HepG2 (cell line): ENCODE results near the gene TNFRSF18. TPM values are rescaled to one million over a fixed set of nuclear protein-coding genes. Genes with fewer than 3 reads are reported as not detected.

Experiments used
- AGO2 ChIP-seq: fragments of 200-400 bp; formaldehyde crosslinking; optimal IDR thresholded peaks from 2 replicates; pipeline ENCODE3; 2017; ENCODE audit warnings: mild to moderate bottlenecking, low read depth, low read length, moderate library complexity
- ARNT2 ChIP-seq: sonication (generic); formaldehyde crosslinking; IDR thresholded peaks from 2 replicates; pipeline ENCODE4 v1.8.0; 2022; ENCODE audit warnings: mild to moderate bottlenecking, low read depth, missing genetic modification reagents, moderate library complexity
- HNRNPL ChIP-seq: fragments of 200-400 bp; formaldehyde crosslinking; IDR thresholded peaks from 2 replicates; pipeline ENCODE4 v1.6.1; 2017; ENCODE audit warnings: mild to moderate bottlenecking, low read depth, low read length
- MATR3 ChIP-seq: sonication (generic); formaldehyde crosslinking; IDR thresholded peaks from 2 replicates; pipeline ENCODE4 v1.4.0; 2020; ENCODE audit warnings: missing genetic modification reagents
- MBNL3 ChIP-seq: fragments of 250-450 bp; sonication (Bioruptor Pico); conservative IDR thresholded peaks from 2 replicates; pipeline ENCODE4 v1.8.0; 2022; ENCODE audit warnings: mild to moderate bottlenecking, inconsistent platforms
- RBM22 ChIP-seq: fragments of 200-400 bp; formaldehyde crosslinking; optimal IDR thresholded peaks from 2 replicates; pipeline ENCODE3; 2017; ENCODE audit warnings: mild to moderate bottlenecking, low read length, moderate library complexity
- SNAPC5 ChIP-seq: sonication (generic); formaldehyde crosslinking; IDR thresholded peaks from 2 replicates; pipeline ENCODE4 v1.8.1; 2023; ENCODE audit warnings: mild to moderate bottlenecking, missing genetic modification reagents, borderline replicate concordance
- ZBTB10 ChIP-seq: sonication (generic); formaldehyde crosslinking; IDR thresholded peaks from 2 replicates; pipeline ENCODE4 v1.4.0; 2020; ENCODE audit warnings: missing genetic modification reagents, borderline replicate concordance
- ZBTB38 ChIP-seq: sonication (generic); formaldehyde crosslinking; IDR thresholded peaks from 2 replicates; pipeline ENCODE4 v1.5.1; 2020; ENCODE audit warnings: mild to moderate bottlenecking, missing genetic modification reagents
- ZNF629 ChIP-seq: sonication (generic); formaldehyde crosslinking; conservative IDR thresholded peaks from 2 replicates; pipeline ENCODE4 v1.5.0; 2020; ENCODE audit warnings: missing genetic modification reagents
- polyA plus RNA-seq, 8 experiments: library from polyadenylated mRNA; depleted of rRNA in 3 of 8; stranded (reverse) in 7 of 8; unstranded in 1 of 8; fragments of >200 nt; fragmentation: Illumina TruSeq in 4 of 8; extraction: Trizol in 4 of 8; gene quantifications; 2 replicates each; pipeline versions ENCODE4 v1.2.1 to v1.2.3, GENCODE V29; 2011 to 2016; ENCODE audit warnings: low read depth in 4 of 8, missing spikeins in 1 of 8, mixed read lengths in 1 of 8; ENCODE audit not compliant: insufficient read depth in 1 of 8
- total RNA-seq, 5 experiments: library from RNA; depleted of rRNA; stranded (reverse); fragments of >200 nt; fragmentation: Illumina TruSeq; extraction: Trizol; gene quantifications; 2 replicates each; pipeline ENCODE4 v1.2.3, GENCODE V29; 2016; ENCODE audit warnings: low read depth in 1 of 5
- TF ChIP-seq, protein P1 (sequence below): sonication (generic); formaldehyde crosslinking; IDR thresholded peaks from 2 replicates; pipeline ENCODE4 v1.4.0; 2020; ENCODE audit warnings: mild to moderate bottlenecking, missing genetic modification reagents

The TNFRSF18 gene
- total and polyA plus RNA-seq, 2 of the 13 experiments (the other 11 are each of a cell fraction or from before 2014, with no cell fraction given): not detected

DNA sequence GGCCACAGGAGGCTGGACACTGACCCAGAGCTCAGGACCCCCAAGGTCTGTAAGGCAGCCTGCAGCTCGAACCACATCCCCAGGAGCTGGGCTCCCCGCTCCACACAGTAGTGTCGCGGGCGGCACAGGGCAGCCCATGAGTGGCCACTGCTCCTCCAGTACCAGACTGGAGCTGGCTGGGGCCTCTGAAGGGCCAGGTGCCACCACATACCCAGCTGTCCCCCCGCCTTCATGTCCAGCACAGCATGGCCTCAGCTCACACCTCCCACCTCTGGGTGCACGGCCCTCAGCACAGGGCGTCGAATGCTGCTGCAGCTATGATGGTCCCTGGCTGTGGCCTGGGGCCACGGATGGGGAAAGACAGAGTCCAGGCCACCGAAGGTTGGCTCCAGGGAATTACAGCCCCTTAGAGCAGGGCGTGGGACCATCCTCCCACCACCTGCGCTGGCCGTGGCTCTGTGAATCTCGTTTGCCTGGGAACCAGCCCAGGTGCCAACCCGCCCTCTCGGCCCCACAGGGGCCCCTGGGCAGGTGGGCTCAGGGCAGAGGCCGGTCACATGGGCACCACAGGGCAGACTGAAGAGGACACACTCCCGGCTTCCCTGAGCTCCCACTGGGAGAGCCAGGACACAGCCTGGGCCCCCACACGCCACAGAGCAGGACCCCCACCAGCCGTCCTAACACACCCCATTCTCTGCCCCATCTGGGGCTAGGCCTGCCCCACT, 9.7 kb upstream of the TNFRSF18 start (continued):
- TF ChIP-seq RBM22 (peak; percentile 14), HNRNPL (0 out of 2 replicates have a peak, but pooled peaks have one; percentile 28), SNAPC5 (CRISPR knock-in tag) (no peak), MATR3 (no peak), AGO2 (peak; percentile 94), MBNL3 (no peak), ZBTB38 (CRISPR knock-in tag) (no peak), ZBTB10 (CRISPR knock-in tag) (no peak), ZNF629 (CRISPR knock-in tag) (no peak), ARNT2 (CRISPR knock-in tag) (no peak)
- TF ChIP-seq, protein P1, sequence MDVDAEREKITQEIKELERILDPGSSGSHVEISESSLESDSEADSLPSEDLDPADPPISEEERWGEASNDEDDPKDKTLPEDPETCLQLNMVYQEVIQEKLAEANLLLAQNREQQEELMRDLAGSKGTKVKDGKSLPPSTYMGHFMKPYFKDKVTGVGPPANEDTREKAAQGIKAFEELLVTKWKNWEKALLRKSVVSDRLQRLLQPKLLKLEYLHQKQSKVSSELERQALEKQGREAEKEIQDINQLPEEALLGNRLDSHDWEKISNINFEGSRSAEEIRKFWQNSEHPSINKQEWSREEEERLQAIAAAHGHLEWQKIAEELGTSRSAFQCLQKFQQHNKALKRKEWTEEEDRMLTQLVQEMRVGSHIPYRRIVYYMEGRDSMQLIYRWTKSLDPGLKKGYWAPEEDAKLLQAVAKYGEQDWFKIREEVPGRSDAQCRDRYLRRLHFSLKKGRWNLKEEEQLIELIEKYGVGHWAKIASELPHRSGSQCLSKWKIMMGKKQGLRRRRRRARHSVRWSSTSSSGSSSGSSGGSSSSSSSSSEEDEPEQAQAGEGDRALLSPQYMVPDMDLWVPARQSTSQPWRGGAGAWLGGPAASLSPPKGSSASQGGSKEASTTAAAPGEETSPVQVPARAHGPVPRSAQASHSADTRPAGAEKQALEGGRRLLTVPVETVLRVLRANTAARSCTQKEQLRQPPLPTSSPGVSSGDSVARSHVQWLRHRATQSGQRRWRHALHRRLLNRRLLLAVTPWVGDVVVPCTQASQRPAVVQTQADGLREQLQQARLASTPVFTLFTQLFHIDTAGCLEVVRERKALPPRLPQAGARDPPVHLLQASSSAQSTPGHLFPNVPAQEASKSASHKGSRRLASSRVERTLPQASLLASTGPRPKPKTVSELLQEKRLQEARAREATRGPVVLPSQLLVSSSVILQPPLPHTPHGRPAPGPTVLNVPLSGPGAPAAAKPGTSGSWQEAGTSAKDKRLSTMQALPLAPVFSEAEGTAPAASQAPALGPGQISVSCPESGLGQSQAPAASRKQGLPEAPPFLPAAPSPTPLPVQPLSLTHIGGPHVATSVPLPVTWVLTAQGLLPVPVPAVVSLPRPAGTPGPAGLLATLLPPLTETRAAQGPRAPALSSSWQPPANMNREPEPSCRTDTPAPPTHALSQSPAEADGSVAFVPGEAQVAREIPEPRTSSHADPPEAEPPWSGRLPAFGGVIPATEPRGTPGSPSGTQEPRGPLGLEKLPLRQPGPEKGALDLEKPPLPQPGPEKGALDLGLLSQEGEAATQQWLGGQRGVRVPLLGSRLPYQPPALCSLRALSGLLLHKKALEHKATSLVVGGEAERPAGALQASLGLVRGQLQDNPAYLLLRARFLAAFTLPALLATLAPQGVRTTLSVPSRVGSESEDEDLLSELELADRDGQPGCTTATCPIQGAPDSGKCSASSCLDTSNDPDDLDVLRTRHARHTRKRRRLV (CRISPR knock-in tag): no peak
